Measurements from ENCODE around the gene B4GALT1.
A peak's percentile ranks its signal among the peaks of the same experiment; 100 is the strongest.
"Not testable (repeated sequence)": the region's sequence is repeated elsewhere in the genome, so short reads cannot be mapped to it uniquely, and the experiment has no call there.

Gene B4GALT1

GRCh38 chr9:33085672-33086071 is 81.5 kb downstream of the B4GALT1 start:
- not testable (repeated sequence) for DNase-seq

GRCh38 chr9:33082538-33083326 is 84.4 kb downstream of the B4GALT1 start:
- DNase-seq, result no peak

- DNase-seq, result no peak
Observed at GRCh38 chr9:33082128-33082527, 85.0 kb downstream of the B4GALT1 start.

- DNase-seq, result peak; percentile 86
Observed at GRCh38 chr9:33081128-33081851, 85.8 kb downstream of the B4GALT1 start.

GRCh38 chr9:33080534-33080933 is 86.6 kb downstream of the B4GALT1 start:
- no peak for DNase-seq

- DNase-seq, result peak; percentile 98
Observed at GRCh38 chr9:33076046-33077004, 90.8 kb downstream of the B4GALT1 start, which contains the start of gene SMU1. TSS of gene SMU1 (minus strand) at chr9:33076674. CDS start at chr9:33076608, 66 bp downstream.

- DNase-seq, result no peak
Observed at GRCh38 chr9:33068991-33069390, 98.1 kb downstream of the B4GALT1 start.

- DNase-seq, result peak; percentile 87
Observed at GRCh38 chr9:33065157-33066076, 101.7 kb downstream of the B4GALT1 start.
